ENCODE data around the gene DDX47.

The DDX47 gene

DNA sequence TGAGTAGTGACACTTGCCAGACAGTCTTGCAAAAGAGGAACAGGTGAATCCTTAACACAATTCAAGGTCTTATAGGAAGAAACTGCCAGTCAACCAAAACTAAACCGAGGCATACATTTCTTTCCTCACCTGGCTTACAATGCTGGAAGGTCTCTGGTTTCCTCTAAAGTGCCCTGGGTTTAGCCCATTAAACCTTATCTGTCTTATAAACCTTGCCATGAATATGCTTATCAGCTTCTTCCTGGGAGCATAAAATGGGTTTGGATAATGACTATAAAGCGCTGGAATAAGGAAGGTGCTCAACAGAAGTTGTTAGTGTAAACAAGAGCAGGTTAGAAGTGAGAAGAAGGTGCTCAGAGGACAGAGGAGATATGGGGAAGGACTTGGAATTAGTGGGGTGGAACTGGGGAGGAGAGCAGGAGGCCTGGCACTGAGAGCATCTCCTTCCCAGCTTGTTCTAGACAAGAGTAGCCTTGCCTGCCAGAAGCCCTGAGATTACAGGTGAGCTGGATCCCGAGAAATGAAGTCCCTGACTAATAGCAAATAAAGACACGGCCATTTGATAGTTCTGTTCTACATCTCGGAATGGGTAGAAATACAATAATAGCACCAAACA, 64.1 kb downstream of the DDX47 start:
- DNase-seq: no peak

DNA sequence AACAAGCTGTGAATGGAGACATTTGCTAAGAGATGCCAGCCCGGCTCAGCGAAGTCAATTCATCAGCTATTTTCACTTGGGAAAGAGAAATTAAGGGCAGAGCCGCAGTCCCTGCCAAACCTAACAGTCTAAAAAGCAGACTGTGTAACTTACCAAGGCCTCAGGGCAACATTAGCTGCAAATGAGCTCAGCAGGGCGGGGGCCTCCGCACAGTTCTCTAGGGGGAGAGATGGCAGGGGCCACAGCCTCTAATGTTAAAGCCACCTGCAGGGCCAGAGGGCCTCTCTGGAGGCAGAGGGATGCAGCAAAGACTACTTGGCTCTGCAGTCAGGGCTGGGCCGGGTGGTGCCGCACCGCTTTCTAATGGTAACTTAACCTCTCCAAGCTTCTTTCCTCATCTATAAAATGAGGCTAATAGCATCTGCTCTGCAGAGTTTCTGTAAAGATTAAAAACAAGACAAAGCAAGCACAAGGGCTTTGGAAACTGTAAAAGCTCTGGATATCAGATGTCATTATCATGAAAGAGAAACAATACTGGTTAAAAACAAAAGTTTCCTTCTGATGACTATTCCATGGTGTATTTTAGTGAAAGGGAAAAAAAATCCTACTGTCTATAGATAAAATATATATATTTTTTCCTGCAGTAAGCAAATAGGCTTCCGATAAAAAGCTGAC, 64.8 kb downstream of the DDX47 start:
- no peak for DNase-seq
